ENCODE measurements around the gene CARMIL3.

CARMIL3 gene

DNA sequence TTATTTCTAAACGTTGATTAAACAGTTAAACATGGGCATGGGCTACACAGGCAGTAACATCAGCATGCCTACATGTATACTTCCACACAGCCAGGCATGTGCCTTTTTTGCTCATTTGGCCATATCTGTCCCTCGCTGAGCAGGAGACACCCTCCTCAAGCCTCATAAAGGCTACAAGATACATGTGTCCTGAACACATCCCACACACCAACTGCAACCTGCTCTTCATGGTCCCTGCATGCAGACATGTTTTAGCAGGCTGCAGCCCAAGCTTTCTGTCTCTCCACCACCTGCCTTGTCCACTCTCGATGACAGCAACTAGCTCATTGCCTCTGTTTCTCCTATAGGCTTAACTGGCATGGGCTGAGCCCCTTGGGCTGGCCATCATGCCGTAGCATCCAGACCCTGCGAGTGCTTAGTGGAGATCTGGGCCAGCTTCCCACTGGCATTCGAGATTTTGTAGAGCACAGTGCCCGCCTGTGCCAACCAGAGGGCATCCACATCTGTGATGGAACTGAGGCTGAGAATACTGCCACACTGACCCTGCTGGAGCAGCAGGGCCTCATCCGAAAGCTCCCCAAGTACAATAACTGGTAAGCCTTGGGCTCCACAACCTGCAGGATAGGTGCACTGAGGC lies 44.9 kb downstream of the CARMIL3 start:
- no peak for DNase-seq (ENCODE audit: extremely low read depth, insufficient read length)
- Histone ChIP-seq H3K4me3 (replicated peaks; ENCODE audit: low read depth, low read length) (no peak overlapping the region), H3K36me3 (ENCODE audit: control insufficient read depth, insufficient read depth, low read length) (peaks cover 29% of the 10 kb centered on the region), H3K27me3 (replicated peaks; ENCODE audit: control insufficient read depth, insufficient read depth, low read length) (no peaks in the 10 kb centered on the region)
- TF ChIP-seq, protein P1, sequence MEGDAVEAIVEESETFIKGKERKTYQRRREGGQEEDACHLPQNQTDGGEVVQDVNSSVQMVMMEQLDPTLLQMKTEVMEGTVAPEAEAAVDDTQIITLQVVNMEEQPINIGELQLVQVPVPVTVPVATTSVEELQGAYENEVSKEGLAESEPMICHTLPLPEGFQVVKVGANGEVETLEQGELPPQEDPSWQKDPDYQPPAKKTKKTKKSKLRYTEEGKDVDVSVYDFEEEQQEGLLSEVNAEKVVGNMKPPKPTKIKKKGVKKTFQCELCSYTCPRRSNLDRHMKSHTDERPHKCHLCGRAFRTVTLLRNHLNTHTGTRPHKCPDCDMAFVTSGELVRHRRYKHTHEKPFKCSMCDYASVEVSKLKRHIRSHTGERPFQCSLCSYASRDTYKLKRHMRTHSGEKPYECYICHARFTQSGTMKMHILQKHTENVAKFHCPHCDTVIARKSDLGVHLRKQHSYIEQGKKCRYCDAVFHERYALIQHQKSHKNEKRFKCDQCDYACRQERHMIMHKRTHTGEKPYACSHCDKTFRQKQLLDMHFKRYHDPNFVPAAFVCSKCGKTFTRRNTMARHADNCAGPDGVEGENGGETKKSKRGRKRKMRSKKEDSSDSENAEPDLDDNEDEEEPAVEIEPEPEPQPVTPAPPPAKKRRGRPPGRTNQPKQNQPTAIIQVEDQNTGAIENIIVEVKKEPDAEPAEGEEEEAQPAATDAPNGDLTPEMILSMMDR (IDR thresholded peaks at IDR 0.05; ENCODE audit: insufficient read depth, low read length, poor library complexity, severe bottlenecking): no peak

DNA sequence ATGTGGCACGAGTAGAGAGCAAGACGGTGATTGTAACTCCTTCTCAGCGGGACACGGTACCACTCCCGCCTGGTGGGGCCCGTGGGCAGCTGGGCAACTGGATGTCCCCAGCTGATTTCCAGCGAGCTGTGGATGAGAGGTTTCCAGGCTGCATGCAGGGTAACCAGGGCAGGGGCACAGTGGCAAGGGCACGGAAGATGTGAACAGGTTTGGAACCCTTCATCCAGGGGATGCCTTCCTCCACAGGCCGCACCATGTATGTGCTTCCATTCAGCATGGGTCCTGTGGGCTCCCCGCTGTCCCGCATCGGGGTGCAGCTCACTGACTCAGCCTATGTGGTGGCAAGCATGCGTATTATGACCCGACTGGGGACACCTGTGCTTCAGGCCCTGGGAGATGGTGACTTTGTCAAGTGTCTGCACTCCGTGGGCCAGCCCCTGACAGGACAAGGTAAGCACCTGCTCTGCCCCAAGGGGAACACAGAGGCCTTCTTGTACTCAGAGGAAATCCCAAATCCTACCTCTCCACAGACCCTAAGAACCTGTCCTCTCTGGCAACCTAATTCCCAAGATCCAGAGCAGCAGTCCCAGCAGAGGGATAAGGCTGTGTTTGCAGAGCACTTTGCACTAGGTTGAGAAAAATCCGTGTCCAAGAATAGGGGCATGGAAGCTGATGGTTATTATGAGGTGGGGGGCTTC lies 46.6 kb downstream of the CARMIL3 start:
- Histone ChIP-seq H3K36me3 (ENCODE audit: control insufficient read depth, insufficient read depth, low read length) (peaks cover 38% of the 10 kb centered on the region), H3K27me3 (replicated peaks; ENCODE audit: control insufficient read depth, insufficient read depth, low read length) (no peaks in the 10 kb centered on the region), H3K4me3 (replicated peaks; ENCODE audit: low read depth, low read length) (no peak overlapping the region)
- TF ChIP-seq, protein P1 (IDR thresholded peaks at IDR 0.05; ENCODE audit: insufficient read depth, low read length, poor library complexity, severe bottlenecking): no peak
- no peak for DNase-seq (ENCODE audit: extremely low read depth, insufficient read length)

DNA sequence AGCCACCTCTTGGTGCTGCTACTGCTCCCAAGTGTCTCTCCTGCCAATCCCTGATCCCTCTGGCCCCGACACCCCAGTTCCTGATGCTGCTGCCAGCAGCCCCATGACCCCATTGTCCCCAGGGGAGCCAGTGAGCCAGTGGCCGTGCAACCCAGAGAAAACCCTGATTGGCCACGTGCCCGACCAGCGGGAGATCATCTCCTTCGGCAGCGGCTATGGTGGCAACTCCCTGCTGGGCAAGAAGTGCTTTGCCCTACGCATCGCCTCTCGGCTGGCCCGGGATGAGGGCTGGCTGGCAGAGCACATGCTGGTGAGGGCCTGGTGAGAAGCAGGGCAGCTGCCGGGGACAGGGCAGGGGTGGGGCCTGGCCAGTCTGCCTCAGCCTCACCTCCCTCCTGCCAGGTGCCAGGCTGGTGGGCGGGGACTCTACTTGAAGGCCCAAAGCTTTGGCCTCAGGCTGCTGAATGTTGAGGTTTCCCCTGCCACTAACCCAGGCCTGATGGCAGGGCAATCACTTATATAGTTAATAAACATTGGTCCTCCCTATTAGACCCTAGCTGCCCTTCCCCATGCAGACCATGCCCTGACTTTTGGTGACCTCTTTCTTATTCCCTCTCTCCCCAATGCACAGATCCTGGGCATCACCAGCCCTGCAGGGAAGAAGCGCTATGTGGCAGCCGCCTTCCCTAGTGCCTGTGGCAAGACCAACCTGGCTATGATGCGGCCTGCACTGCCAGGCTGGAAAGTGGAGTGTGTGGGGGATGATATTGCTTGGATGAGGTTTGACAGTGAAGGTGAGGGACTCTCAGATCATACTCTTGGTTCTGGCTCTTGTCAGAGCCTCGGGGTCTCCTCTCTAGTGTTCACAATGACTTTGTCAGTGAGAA lies 47.4 kb downstream of the CARMIL3 start:
- H3K27me3 ChIP-seq (replicated peaks; ENCODE audit: control insufficient read depth, insufficient read depth, low read length): no peaks in the 10 kb centered on the region
- TF ChIP-seq, protein P1 (IDR thresholded peaks at IDR 0.05; ENCODE audit: insufficient read depth, low read length, poor library complexity, severe bottlenecking): no peak
- DNase-seq (ENCODE audit: extremely low read depth, insufficient read length): no peak
- no peak overlapping the region for H3K4me3 ChIP-seq (replicated peaks; ENCODE audit: low read depth, low read length)
- H3K36me3 ChIP-seq (ENCODE audit: control insufficient read depth, insufficient read depth, low read length): peaks cover 41% of the 10 kb centered on the region

DNA sequence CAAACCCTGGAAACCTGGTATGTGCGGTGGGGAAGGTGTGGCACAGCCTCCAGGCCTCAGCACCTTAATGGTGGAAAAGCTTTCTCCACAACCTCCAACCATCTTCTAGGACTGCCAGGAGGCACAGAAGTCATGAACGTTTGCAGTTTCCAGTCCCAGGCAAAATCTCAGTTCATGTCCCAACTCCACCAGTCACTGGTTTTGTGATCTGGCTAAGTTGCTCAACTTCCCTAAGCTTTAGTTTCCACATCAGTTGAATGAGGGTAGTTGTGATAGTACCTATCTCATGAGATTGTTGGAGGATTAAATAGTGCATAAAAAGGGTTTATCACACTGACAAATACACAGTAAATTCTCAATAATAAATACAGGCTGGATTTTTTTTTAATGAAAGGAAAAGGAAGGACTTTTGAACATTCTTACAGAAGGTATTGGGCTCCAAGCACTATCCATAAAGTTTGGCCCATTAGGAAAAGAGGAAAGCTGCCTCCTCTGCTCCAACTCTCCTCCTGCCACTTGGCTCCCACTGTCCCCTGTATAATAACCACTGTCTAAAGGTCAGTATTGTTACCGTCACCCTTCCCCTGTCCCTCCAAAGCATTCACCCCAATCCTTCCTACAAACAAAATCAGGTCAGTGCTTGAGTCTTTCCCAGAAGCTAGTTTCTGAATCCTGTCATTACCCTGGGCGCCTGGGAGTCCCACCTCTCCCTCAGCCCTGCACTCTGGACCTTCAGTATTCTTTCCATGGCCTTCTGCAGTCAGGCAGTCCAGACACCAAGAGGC lies 48.6 kb downstream of the CARMIL3 start:
- peaks cover 41% of the 10 kb centered on the region for H3K36me3 ChIP-seq (ENCODE audit: control insufficient read depth, insufficient read depth, low read length)
- H3K27me3 ChIP-seq (replicated peaks; ENCODE audit: control insufficient read depth, insufficient read depth, low read length): no peaks in the 10 kb centered on the region
- no peak overlapping the region for H3K4me3 ChIP-seq (replicated peaks; ENCODE audit: low read depth, low read length)
- DNase-seq (ENCODE audit: extremely low read depth, insufficient read length): no peak
- TF ChIP-seq, protein P1 (IDR thresholded peaks at IDR 0.05; ENCODE audit: insufficient read depth, low read length, poor library complexity, severe bottlenecking): no peak

DNA sequence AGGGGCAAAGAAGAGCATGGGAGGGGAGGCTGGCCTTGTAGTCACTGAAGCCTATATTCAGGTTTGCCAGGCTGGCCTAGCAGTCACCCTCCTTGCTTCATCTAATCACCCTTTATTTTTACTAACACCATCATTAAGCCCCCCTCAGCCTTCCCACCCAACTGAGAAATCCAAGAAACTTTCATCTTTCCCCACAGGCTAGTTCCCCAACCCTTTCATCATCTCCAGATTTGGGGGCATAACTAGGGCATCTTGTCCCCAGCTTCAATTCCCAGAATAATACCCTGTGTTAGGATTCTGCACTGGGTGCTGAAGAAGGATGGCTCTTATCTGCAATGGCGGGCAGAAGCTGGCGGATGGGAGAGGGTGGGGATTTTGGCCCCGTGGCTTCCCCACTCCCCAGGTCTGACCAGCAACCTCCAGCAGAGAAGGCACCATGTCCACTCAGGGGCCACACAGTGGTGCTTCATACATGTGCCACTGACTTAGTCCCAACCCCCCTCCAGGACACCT lies 49.2 kb downstream of the CARMIL3 start:
- peaks cover 41% of the 10 kb centered on the region for H3K36me3 ChIP-seq (ENCODE audit: control insufficient read depth, insufficient read depth, low read length)
- no peak overlapping the region for H3K4me3 ChIP-seq (replicated peaks; ENCODE audit: low read depth, low read length)
- TF ChIP-seq, protein P1 (IDR thresholded peaks at IDR 0.05; ENCODE audit: insufficient read depth, low read length, poor library complexity, severe bottlenecking): no peak
- DNase-seq (ENCODE audit: extremely low read depth, insufficient read length): no peak
- no peaks in the 10 kb centered on the region for H3K27me3 ChIP-seq (replicated peaks; ENCODE audit: control insufficient read depth, insufficient read depth, low read length)

All from GM06990 (cell line).